Measurements from ENCODE around the gene ZDHHC11B. TPM values are rescaled to one million over a fixed set of nuclear protein-coding genes. Genes with fewer than 3 reads are reported as not detected.

The ZDHHC11B gene
- total RNA-seq, 1 experiment from 2014 or later: 3.8 TPM

GRCh38 chr5:670396-671270 is 113.9 kb downstream of the ZDHHC11B start (continued):
- no peak for TF ChIP-seq ATF3 (IDR thresholded peaks at IDR 0.05)

- Histone ChIP-seq H3K9ac (ENCODE audit: low read length) (no peak overlapping the region), H3K4me1 (ENCODE audit: control insufficient read depth in 1 of 2, insufficient read depth in 2 of 2, low read length in 2 of 2) (peaks cover 0 to 39% of the 10 kb centered on the region in 2 experiments; a peak in 2 of 4 replicates), H3K79me2 (ENCODE audit: insufficient read depth, low read length) (no peaks in the 10 kb centered on the region), H3K9me3 (ENCODE audit: control insufficient read depth in 1 of 2, insufficient read depth in 1 of 2, low read depth in 1 of 2, low read length in 2 of 2) (no peaks in the 10 kb centered on the region), H3K9me2 (ENCODE audit: insufficient read depth) (no peaks in the 10 kb centered on the region), H3K27ac (ENCODE audit: low read depth, low read length) (no peak overlapping the region; the same call in 1 of the 2 replicates), H2AFZ (ENCODE audit: low read depth, low read length, poor library complexity, severe bottlenecking) (no peak overlapping the region), H3K4me3 (replicated peaks in 1 of 2; ENCODE audit: low read depth in 1 of 2, low read length in 2 of 2) (no peak overlapping the region), H4K20me1 (ENCODE audit: insufficient read depth) (no peaks in the 10 kb centered on the region), H3K27me3 (ENCODE audit: insufficient read depth, low read length) (no peaks in the 10 kb centered on the region), H3K36me3 (ENCODE audit: control insufficient read depth in 1 of 2, insufficient read depth in 2 of 2, low read length in 2 of 2) (0 out of 4 replicates have a peak, but pooled peaks cover 0 to 3% of the 10 kb centered on the region in 2 experiments), H3K4me2 (ENCODE audit: low read length) (no peak overlapping the region)
- CTCF ChIA-PET: interaction anchor here (1.6 to 2.1 kb wide), 3 partner anchors 13 to 353 kb away, joined by 4 to 10 read pairs (median 8); no protein-coding TSS in a partner anchor
- ATAC-seq (no peak), DNase-seq (ENCODE audit: low read depth, low spot score) (no peak)
- intact Hi-C loops (cut with micrococcal nuclease): loop anchor here (2.0 to 10.0 kb wide), 2 partner anchors 233 to 495 kb away; no protein-coding TSS in a partner anchor
- BruUV-seq (replicated peaks): no TSS peak
- RAD21 ChIA-PET (ENCODE audit: low non-redundant PET in 1 of 2, low total read pairs in 2 of 2, uncharacterized antibody in 2 of 2, unreplicated experiment in 2 of 2): no interaction called here
- POLR2A ChIA-PET: no interaction called here
- TF ChIP-seq POLR2AphosphoS5 (IDR thresholded peaks at IDR 0.05; ENCODE audit: low read depth, low read length) (no peak; the same call in 1 of the 2 replicates), JUND (IDR thresholded peaks at IDR 0.05) (no peak), ATF3 (IDR thresholded peaks at IDR 0.05) (no peak), SIN3A (IDR thresholded peaks at IDR 0.05; ENCODE audit: low read depth) (no peak)
Observed at GRCh38 chr5:669842-670395, 114.6 kb downstream of the ZDHHC11B start.

All from HCT116 (cell line).